ENCODE results near the gene ITGAE. TPM values are rescaled to one million over a fixed set of nuclear protein-coding genes. Genes with fewer than 3 reads are reported as not detected.
"Not testable (repeated sequence)": the region's sequence is repeated elsewhere in the genome, so short reads cannot be mapped to it uniquely, and the experiment has no call there.

ITGAE gene
- total RNA-seq, 4 donors from 2014 or later: 2.8 to 46.8 (median 14.2) TPM

DNA sequence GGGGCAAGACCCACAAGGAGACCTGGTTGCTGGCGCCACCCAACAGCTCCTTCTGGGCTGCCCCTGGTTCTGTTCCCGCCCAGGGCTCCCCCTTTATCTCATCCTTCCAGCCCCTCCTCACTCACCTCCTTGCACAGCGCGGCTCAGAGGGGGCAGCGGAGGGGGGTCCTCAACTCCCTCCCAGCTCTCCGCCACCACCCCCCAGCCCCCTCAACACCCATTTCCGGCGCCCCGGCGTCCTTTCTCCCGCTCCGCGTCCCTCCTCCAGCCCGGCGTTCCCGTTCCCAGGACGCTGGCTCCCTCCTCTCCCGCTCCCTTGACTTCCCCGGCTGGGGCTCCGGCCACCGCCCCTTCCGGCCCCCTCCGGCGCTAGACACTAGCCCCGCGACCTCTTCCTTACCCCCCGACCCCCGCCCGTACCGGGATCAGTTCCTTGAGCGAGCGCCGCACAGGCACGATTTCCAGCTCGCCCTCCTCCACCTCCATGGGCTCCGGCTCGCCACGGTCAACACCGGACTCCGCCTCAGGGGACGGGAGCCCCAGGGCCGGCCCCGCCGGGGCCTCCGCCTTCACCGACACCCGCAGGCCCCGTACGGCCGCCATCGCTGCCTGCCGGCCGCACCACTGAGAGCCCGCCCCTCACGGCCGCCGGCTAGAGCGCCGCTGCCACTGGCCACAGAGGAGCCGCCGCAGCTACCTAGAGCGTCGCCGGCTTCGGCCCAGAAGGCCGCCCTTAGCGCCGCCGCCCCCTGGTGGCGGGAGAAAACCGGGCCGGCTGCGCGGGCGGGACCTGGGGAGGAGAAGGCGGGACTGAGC lies 44.8 kb upstream of the ITGAE start, which contains the start of gene NCBP3:
TSS of gene NCBP3 (minus strand) at position 626 of the 816 bp plus-strand sequence. CDS start at position 603, 23 bp downstream.
- peak; percentile 82 to 89 for DNase-seq
- Histone ChIP-seq H3K9me3 (no peaks in the 10 kb centered on the region), H3K4me3 (peak within 1 kb of the TSS; percentile 93 to 99), H3K27ac (peak within 1 kb of the TSS; percentile 84 to 90), H3K4me1 (no peaks in the 10 kb centered on the region), H3K36me3 (no peaks in the 10 kb centered on the region), H3K27me3 (no peaks in the 10 kb centered on the region)
- intact Hi-C loops (cut with DNase I; ENCODE audit: low total_unique reads): no loop called here
- TF ChIP-seq POLR2A (IDR thresholded peaks at IDR 0.05): peak; percentile 73 to 87
- TF ChIP-seq, protein P1, sequence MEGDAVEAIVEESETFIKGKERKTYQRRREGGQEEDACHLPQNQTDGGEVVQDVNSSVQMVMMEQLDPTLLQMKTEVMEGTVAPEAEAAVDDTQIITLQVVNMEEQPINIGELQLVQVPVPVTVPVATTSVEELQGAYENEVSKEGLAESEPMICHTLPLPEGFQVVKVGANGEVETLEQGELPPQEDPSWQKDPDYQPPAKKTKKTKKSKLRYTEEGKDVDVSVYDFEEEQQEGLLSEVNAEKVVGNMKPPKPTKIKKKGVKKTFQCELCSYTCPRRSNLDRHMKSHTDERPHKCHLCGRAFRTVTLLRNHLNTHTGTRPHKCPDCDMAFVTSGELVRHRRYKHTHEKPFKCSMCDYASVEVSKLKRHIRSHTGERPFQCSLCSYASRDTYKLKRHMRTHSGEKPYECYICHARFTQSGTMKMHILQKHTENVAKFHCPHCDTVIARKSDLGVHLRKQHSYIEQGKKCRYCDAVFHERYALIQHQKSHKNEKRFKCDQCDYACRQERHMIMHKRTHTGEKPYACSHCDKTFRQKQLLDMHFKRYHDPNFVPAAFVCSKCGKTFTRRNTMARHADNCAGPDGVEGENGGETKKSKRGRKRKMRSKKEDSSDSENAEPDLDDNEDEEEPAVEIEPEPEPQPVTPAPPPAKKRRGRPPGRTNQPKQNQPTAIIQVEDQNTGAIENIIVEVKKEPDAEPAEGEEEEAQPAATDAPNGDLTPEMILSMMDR (IDR thresholded peaks at IDR 0.05): peak; percentile 95 to 98 (median 98)

DNA sequence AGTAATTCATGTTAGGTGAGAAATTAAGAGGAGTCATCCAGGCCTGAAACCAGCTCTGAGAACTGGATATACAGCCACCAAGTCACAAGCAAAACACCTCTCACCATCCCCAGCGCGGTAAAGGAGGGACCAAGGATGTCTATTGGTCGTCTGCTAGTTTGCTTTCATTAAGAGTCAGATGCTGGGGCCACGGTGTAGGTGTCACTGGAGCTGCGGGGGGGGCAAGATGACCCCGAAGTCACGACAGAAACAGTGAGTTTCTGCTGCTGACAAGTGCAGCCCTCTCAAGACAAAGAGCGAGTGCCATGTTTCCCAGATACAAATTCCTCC lies 44.3 kb upstream of the ITGAE start:
- TF ChIP-seq, protein P1 (IDR thresholded peaks at IDR 0.05): no peak
- TF ChIP-seq POLR2A (IDR thresholded peaks at IDR 0.05): no peak
- Histone ChIP-seq H3K9me3 (no peaks in the 10 kb centered on the region), H3K4me1 (no peaks in the 10 kb centered on the region), H3K27me3 (no peaks in the 10 kb centered on the region), H3K36me3 (no peaks in the 10 kb centered on the region), H3K4me3 (peak overlapping the region; percentile 93 to 99), H3K27ac (peak overlapping the region; percentile 84 to 90)
- no peak for DNase-seq
- intact Hi-C loops (cut with DNase I; ENCODE audit: low total_unique reads): no loop called here

DNA sequence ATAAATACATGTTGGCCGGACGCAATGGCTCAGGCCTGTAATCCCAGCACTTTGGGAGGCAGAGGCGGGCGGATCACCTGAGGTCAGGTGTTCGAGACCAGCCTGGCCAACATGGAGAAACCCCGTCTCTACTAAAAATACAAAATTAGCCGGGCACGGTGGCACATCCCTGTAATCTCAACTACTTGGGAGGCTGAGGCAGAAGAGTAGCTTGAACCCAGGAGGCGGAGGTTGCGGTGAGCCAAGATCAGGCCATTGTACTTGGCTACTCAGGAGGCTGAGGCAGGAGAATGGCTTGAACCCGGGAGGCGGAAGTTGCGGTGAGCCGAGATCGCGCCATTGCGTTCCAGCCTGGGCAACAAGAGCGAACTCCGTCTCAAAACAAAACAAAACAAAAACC lies 43.6 kb upstream of the ITGAE start:
- H3K4me1 ChIP-seq; H3K4me3 ChIP-seq; H3K27ac ChIP-seq; intact Hi-C loops (cut with DNase I; ENCODE audit: low total_unique reads); H3K9me3 ChIP-seq; DNase-seq; H3K27me3 ChIP-seq; H3K36me3 ChIP-seq: not testable (repeated sequence)

DNA sequence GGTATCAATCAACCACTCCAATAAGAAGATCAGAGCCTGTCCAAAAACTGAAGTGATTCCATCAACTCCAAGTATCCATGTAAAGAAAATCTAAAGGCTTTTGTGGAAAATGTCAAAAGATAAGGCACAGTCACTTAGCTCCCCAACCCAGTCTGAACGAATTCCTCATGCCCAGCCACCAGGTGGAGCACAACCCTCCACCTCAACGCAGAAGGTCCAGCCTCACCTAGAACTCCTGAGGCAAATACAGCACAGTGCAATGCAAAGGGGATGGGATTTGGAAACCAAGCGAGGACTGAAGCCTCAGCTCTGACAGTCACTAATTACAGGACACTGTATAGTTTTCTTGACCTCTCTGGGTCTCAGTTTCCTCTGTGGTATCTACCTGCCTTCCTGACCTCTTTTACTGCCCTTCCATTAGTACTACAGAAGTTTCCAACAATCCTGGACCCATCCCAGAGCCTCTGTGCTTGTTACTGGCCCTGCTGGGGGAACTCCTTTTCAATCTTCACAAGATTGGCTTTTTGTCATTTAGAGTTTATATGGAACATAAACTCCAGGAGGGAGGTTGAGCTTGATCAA lies 43.0 kb upstream of the ITGAE start:
- Histone ChIP-seq H3K27ac (no peak overlapping the region), H3K9me3 (no peaks in the 10 kb centered on the region), H3K27me3 (no peaks in the 10 kb centered on the region), H3K36me3 (no peaks in the 10 kb centered on the region), H3K4me1 (no peaks in the 10 kb centered on the region), H3K4me3 (no peak overlapping the region)
- TF ChIP-seq, protein P1 (IDR thresholded peaks at IDR 0.05): no peak
- TF ChIP-seq POLR2A (IDR thresholded peaks at IDR 0.05): no peak
- intact Hi-C loops (cut with DNase I; ENCODE audit: low total_unique reads): no loop called here
- no peak for DNase-seq

DNA sequence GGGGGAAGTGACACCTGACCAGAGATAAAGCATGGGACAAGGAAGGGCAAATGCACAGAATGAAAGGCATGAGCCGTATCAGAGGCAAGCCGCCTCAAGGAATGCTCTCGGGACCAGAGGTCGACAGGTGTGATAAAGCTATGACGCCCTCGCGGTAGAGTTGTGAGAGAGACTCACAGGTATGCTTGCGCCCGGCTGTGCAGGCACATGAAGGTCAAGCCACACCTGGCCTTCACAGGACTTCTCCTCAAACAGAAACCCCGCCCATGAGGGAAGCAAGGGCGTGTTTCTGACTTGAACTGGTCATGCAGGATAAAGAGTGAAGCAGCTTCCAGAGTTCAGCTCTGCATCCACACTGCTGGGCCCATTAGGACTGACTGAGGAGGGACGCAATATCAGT lies 37.2 kb upstream of the ITGAE start:
- no peaks in the 10 kb centered on the region for H3K9me3 ChIP-seq
- TF ChIP-seq POLR2A (IDR thresholded peaks at IDR 0.05): no peak
- TF ChIP-seq, protein P1 (IDR thresholded peaks at IDR 0.05): no peak
- no peaks in the 10 kb centered on the region for H3K4me1 ChIP-seq
- H3K36me3 ChIP-seq: no peaks in the 10 kb centered on the region
- no peak overlapping the region for H3K4me3 ChIP-seq
- H3K27ac ChIP-seq: no peak overlapping the region
- intact Hi-C loops (cut with DNase I; ENCODE audit: low total_unique reads): no loop called here
- no peaks in the 10 kb centered on the region for H3K27me3 ChIP-seq
- no peak for DNase-seq
